SK-N-MC (cell line): ENCODE data around the gene CDK17.

Experiments
- EZH2 ChIP-seq: fragments of 200-600 bp; sonication (generic); IDR thresholded peaks from one replicate; pipeline ENCODE4 v1.6.1; 2017; ENCODE audit warnings: antibody characterized with exemption
- POLR2AphosphoS5 ChIP-seq: IDR thresholded peaks from 2 replicates; pipeline ENCODE4 v1.6.1; 2012; ENCODE audit warnings: mild to moderate bottlenecking, low read depth, low read length, borderline replicate concordance

DNA sequence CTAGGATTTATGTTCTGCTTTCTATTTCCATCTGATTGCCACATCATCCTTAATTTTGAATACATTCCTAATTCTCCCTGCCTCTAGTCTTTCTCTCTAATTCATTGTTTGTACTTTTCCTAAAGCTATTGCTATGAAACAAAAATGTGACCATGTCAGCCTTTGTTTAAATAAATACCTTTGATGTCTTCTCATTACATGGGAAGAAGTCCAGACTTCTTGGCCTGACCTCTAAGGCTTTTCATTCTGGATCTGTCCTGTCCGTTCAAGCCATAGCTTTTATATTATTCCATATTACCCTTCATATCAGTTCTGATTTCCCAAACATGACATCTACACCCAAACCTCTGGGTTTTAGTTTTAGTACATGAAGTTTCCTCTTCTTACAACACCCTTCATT, 91.4 kb downstream of the CDK17 start:
- no peak for TF ChIP-seq EZH2
- no peak for TF ChIP-seq POLR2AphosphoS5
